OCI-LY3 (cell line): Measurements from ENCODE around the gene HDAC8.

ENCODE experiments used
- H2AFZ ChIP-seq: fragments of 200-600, 300-600 bp; shearing (Covaris generic); 2 replicates; pipeline ENCODE4 v1.6.0; 2014; ENCODE audit warnings: antibody characterized with exemption, low read depth, low read length
- H3K27ac ChIP-seq: fragments of 200-600, 300-600 bp; sonication (generic); 2 replicates; pipeline ENCODE4 v1.5.1; 2014; ENCODE audit warnings: mild to moderate bottlenecking, low read length, moderate library complexity, mixed read lengths
- H3K27me3 ChIP-seq: fragments of 200-600, 300-600 bp; sonication (generic); 2 replicates; pipeline ENCODE4 v1.6.1; 2014; ENCODE audit warnings: low read depth, low read length, mixed read lengths
- H3K36me3 ChIP-seq: fragments of 200-600, 300-600 bp; sonication (generic); replicated peaks from 2 replicates; pipeline ENCODE3; 2014; ENCODE audit warnings: low read depth, low read length, mixed read lengths
- H3K4me1 ChIP-seq: fragments of 300-600, 200-600 bp; sonication (generic); 2 replicates; pipeline ENCODE4 v1.6.1; 2014; ENCODE audit warnings: low read length, mixed read lengths
- H3K4me2 ChIP-seq: fragments of 200-600, 300-600 bp; sonication (generic); 2 replicates; pipeline ENCODE4 v1.6.1; 2014; ENCODE audit warnings: low read length, mixed read lengths
- H3K4me3 ChIP-seq: fragments of 300-600, 200-600 bp; sonication (generic); 2 replicates; pipeline ENCODE4 v1.5.1; 2014; ENCODE audit warnings: antibody characterized with exemption, mild to moderate bottlenecking, low read length, moderate library complexity
- H3K79me2 ChIP-seq: fragments of 300-600, 200-600 bp; shearing (Covaris generic); 2 replicates; pipeline ENCODE4 v1.6.1; 2014; ENCODE audit warnings: mild to moderate bottlenecking, low read length, mixed read lengths
- H3K9ac ChIP-seq: fragments of 300-600, 200-600 bp; shearing (Covaris generic); 2 replicates; pipeline ENCODE4 v1.6.0; 2014; ENCODE audit warnings: mild to moderate bottlenecking, low read length, moderate library complexity
- H3K9me3 ChIP-seq: fragments of 200-600, 300-600 bp; shearing (Covaris generic); 2 replicates; pipeline ENCODE4 v1.6.1; 2014; ENCODE audit warnings: low read length, mixed read lengths; ENCODE audit not compliant: insufficient read depth
- H4K20me1 ChIP-seq: fragments of 200-600, 300-600 bp; sonication (generic); 2 replicates; pipeline ENCODE4 v1.6.1; 2016; ENCODE audit warnings: low read length, mixed read lengths; ENCODE audit not compliant: insufficient read depth
- EZH2phosphoT487 ChIP-seq: fragments of 200-600 bp; shearing (Covaris generic); IDR thresholded peaks from 2 replicates; pipeline ENCODE4 v1.6.1; 2018; ENCODE audit warnings: antibody characterized with exemption, mixed run types, low read depth
- TF ChIP-seq, protein P1 (sequence below): fragments of 200-600, 300-600 bp; sonication (generic); IDR thresholded peaks from 2 replicates; pipeline ENCODE4 v1.5.1; 2014; ENCODE audit warnings: antibody characterized with exemption, low read length, low read depth

The HDAC8 gene

GRCh38 chrX:72532366-72532765 lies 40.3 kb downstream of the HDAC8 start:
- no peaks in the 10 kb centered on the region for H3K9me3 ChIP-seq
- TF ChIP-seq, protein P1, sequence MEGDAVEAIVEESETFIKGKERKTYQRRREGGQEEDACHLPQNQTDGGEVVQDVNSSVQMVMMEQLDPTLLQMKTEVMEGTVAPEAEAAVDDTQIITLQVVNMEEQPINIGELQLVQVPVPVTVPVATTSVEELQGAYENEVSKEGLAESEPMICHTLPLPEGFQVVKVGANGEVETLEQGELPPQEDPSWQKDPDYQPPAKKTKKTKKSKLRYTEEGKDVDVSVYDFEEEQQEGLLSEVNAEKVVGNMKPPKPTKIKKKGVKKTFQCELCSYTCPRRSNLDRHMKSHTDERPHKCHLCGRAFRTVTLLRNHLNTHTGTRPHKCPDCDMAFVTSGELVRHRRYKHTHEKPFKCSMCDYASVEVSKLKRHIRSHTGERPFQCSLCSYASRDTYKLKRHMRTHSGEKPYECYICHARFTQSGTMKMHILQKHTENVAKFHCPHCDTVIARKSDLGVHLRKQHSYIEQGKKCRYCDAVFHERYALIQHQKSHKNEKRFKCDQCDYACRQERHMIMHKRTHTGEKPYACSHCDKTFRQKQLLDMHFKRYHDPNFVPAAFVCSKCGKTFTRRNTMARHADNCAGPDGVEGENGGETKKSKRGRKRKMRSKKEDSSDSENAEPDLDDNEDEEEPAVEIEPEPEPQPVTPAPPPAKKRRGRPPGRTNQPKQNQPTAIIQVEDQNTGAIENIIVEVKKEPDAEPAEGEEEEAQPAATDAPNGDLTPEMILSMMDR, result no peak
- TF ChIP-seq EZH2phosphoT487, result no peak
- no peak overlapping the region for H3K27ac ChIP-seq
- H3K9ac ChIP-seq, result no peak overlapping the region
- no peaks in the 10 kb centered on the region for H3K36me3 ChIP-seq
- no peaks in the 10 kb centered on the region for H3K27me3 ChIP-seq
- H3K79me2 ChIP-seq, result no peaks in the 10 kb centered on the region
- no peak overlapping the region for H3K4me2 ChIP-seq
- H3K4me1 ChIP-seq, result peaks cover 10% of the 10 kb centered on the region
- no peak overlapping the region for H3K4me3 ChIP-seq
- H2AFZ ChIP-seq, result no peak overlapping the region
- peaks cover 2% of the 10 kb centered on the region for H4K20me1 ChIP-seq

GRCh38 chrX:72526534-72527508 lies 45.8 kb downstream of the HDAC8 start:
- no peaks in the 10 kb centered on the region for H3K9me3 ChIP-seq
- no peaks in the 10 kb centered on the region for H3K79me2 ChIP-seq
- no peak for TF ChIP-seq EZH2phosphoT487
- TF ChIP-seq, protein P1, result no peak
- no peak overlapping the region for H3K9ac ChIP-seq
- peak overlapping the region; percentile 65 for H3K27ac ChIP-seq
- peaks cover 10% of the 10 kb centered on the region for H4K20me1 ChIP-seq
- H3K36me3 ChIP-seq, result no peaks in the 10 kb centered on the region
- H3K27me3 ChIP-seq, result no peaks in the 10 kb centered on the region
- no peak overlapping the region for H2AFZ ChIP-seq
- H3K4me2 ChIP-seq, result peak overlapping the region; percentile 48
- peak overlapping the region; percentile 13; the same call in 1 of the 2 replicates for H3K4me3 ChIP-seq
- H3K4me1 ChIP-seq, result peaks cover 27% of the 10 kb centered on the region

GRCh38 chrX:72498782-72499181 lies 73.9 kb downstream of the HDAC8 start:
- no peak overlapping the region for H2AFZ ChIP-seq
- TF ChIP-seq, protein P1, result no peak
- no peak for TF ChIP-seq EZH2phosphoT487
- H3K4me2 ChIP-seq, result no peak overlapping the region
- no peak overlapping the region for H3K4me3 ChIP-seq
- H3K4me1 ChIP-seq, result peaks cover 11% of the 10 kb centered on the region
- H3K36me3 ChIP-seq, result no peaks in the 10 kb centered on the region
- no peak overlapping the region for H3K9ac ChIP-seq
- H3K79me2 ChIP-seq, result 0 out of 2 replicates have a peak, but pooled peaks cover 4% of the 10 kb centered on the region
- H3K27ac ChIP-seq, result no peak overlapping the region
- no peaks in the 10 kb centered on the region for H3K27me3 ChIP-seq
- H3K9me3 ChIP-seq, result no peaks in the 10 kb centered on the region; the same call in 1 of the 2 replicates
- no peaks in the 10 kb centered on the region for H4K20me1 ChIP-seq

- peaks cover 23% of the 10 kb centered on the region for H3K4me1 ChIP-seq
- H3K27ac ChIP-seq, result no peak overlapping the region
- H3K9me3 ChIP-seq, result no peaks in the 10 kb centered on the region; the same call in 1 of the 2 replicates
- TF ChIP-seq, protein P1, result no peak
- TF ChIP-seq EZH2phosphoT487, result no peak
- H3K36me3 ChIP-seq, result peaks cover 9% of the 10 kb centered on the region
- H4K20me1 ChIP-seq, result no peaks in the 10 kb centered on the region
- no peaks in the 10 kb centered on the region for H3K27me3 ChIP-seq
- no peak overlapping the region for H3K9ac ChIP-seq
- H3K4me2 ChIP-seq, result no peak overlapping the region
- H2AFZ ChIP-seq, result no peak overlapping the region
- no peak overlapping the region for H3K4me3 ChIP-seq
- H3K79me2 ChIP-seq, result 0 out of 2 replicates have a peak, but pooled peaks cover 1% of the 10 kb centered on the region
Observed at GRCh38 chrX:72495046-72495445, 77.6 kb downstream of the HDAC8 start.
